H9 (cell line): ENCODE results near the gene LYPD5. TPM values are rescaled to one million over a fixed set of nuclear protein-coding genes. Genes with fewer than 3 reads are reported as not detected.

Experiments
- DNase-seq: peaks from one replicate; pipeline ENCODE4 v3.0.0-alpha.2; 2017
- H2AFZ ChIP-seq: one replicate; pipeline ENCODE4 v1.6.1; 2013; ENCODE audit warnings: mild to moderate bottlenecking, low read length, control low read depth, moderate library complexity
- H2AK5ac ChIP-seq: 2 replicates; pipeline ENCODE4 v1.6.1; 2013; ENCODE audit warnings: low read length, control low read depth, mixed read lengths; ENCODE audit not compliant: insufficient read length
- H2BK120ac ChIP-seq: one replicate; pipeline ENCODE4 v1.6.1; 2013; ENCODE audit warnings: low read depth, mild to moderate bottlenecking, low read length, control low read depth, inconsistent platforms; ENCODE audit not compliant: poor library complexity, severe bottlenecking
- H2BK12ac ChIP-seq: 2 replicates; pipeline ENCODE4 v1.6.1; 2013; ENCODE audit warnings: low read length, control low read depth, mixed read lengths, low read depth; ENCODE audit not compliant: insufficient read length
- H2BK15ac ChIP-seq: 2 replicates; pipeline ENCODE4 v1.6.1; 2013; ENCODE audit warnings: low read depth, low read length, control low read depth
- H2BK20ac ChIP-seq: one replicate; pipeline ENCODE4 v1.6.1; 2013; ENCODE audit warnings: low read depth, mild to moderate bottlenecking, low read length, control low read depth, inconsistent platforms; ENCODE audit not compliant: poor library complexity, severe bottlenecking
- H2BK5ac ChIP-seq: 2 replicates; pipeline ENCODE4 v1.6.1; 2013; ENCODE audit warnings: low read length, control low read depth, mixed read lengths; ENCODE audit not compliant: insufficient read length
- H3K14ac ChIP-seq: 2 replicates; pipeline ENCODE4 v1.6.1; 2013; ENCODE audit warnings: low read length, control low read depth; ENCODE audit not compliant: insufficient read depth
- H3K18ac ChIP-seq: 2 replicates; pipeline ENCODE4 v1.6.1; 2013; ENCODE audit warnings: low read depth, mild to moderate bottlenecking, mixed read lengths, low read length, control low read depth; ENCODE audit not compliant: insufficient read length
- H3K23ac ChIP-seq: 2 replicates; pipeline ENCODE4 v1.6.1; 2013; ENCODE audit warnings: low read length, control low read depth, mixed read lengths, low read depth; ENCODE audit not compliant: insufficient read length
- H3K23me2 ChIP-seq: 2 replicates; pipeline ENCODE4 v1.6.1; 2013; ENCODE audit warnings: low read depth, mild to moderate bottlenecking, mixed read lengths, low read length, control low read depth; ENCODE audit not compliant: insufficient read length, poor library complexity, severe bottlenecking
- H3K27ac ChIP-seq: 2 replicates; pipeline ENCODE4 v1.5.1; 2013; ENCODE audit warnings: low read length, control low read depth, mixed read lengths, low read depth; ENCODE audit not compliant: insufficient read length
- H3K27me3 ChIP-seq: 2 replicates; pipeline ENCODE4 v1.6.1; 2013; ENCODE audit warnings: low read length, control low read depth, inconsistent platforms; ENCODE audit not compliant: insufficient read depth
- H3K4ac ChIP-seq: 2 replicates; pipeline ENCODE4 v1.6.1; 2013; ENCODE audit warnings: low read depth, mild to moderate bottlenecking, control low read depth, inconsistent platforms, low read length, moderate library complexity
- H3K4me1 ChIP-seq: 2 replicates; pipeline ENCODE4 v1.6.1; 2013; ENCODE audit warnings: low read length, control low read depth, inconsistent platforms; ENCODE audit not compliant: insufficient read depth
- H3K4me2 ChIP-seq: 2 replicates; pipeline ENCODE4 v1.6.1; 2013; ENCODE audit warnings: low read length, control low read depth, mixed read lengths; ENCODE audit not compliant: insufficient read length, insufficient read depth
- H3K56ac ChIP-seq: 2 replicates; pipeline ENCODE4 v1.6.1; 2013; ENCODE audit warnings: low read depth, mild to moderate bottlenecking, mixed read lengths, low read length, control low read depth; ENCODE audit not compliant: insufficient read length
- H3K79me1 ChIP-seq: 2 replicates; pipeline ENCODE4 v1.6.1; 2013; ENCODE audit warnings: low read depth, mild to moderate bottlenecking, moderate library complexity, low read length, control low read depth, inconsistent platforms; ENCODE audit not compliant: insufficient read depth, poor library complexity, severe bottlenecking
- H3K79me2 ChIP-seq: 2 replicates; pipeline ENCODE4 v1.6.1; 2013; ENCODE audit warnings: low read length, control low read depth, inconsistent platforms; ENCODE audit not compliant: insufficient read depth
- H3K9ac ChIP-seq: 2 replicates; pipeline ENCODE4 v1.6.1; 2013; ENCODE audit warnings: low read length, control low read depth, mixed read lengths; ENCODE audit not compliant: insufficient read length; ENCODE audit errors: extremely low read depth
- H3K9me3 ChIP-seq: one replicate; pipeline ENCODE4 v1.6.1; 2013; ENCODE audit warnings: low read depth, low read length, inconsistent platforms; ENCODE audit not compliant: control insufficient read depth
- H3T11ph ChIP-seq: one replicate; pipeline ENCODE4 v1.6.1; 2013; ENCODE audit warnings: mild to moderate bottlenecking, low read length, control low read depth, inconsistent platforms
- H4K20me1 ChIP-seq: one replicate; pipeline ENCODE4 v1.6.1; 2013; ENCODE audit not compliant: control insufficient read depth, insufficient read length, insufficient read depth
- H4K5ac ChIP-seq: 2 replicates; pipeline ENCODE4 v1.6.1; 2013; ENCODE audit warnings: low read depth, mild to moderate bottlenecking, mixed read lengths, low read length, control low read depth; ENCODE audit not compliant: insufficient read length
- H4K8ac ChIP-seq: replicated peaks from 2 replicates; pipeline ENCODE4 v1.6.1; 2013; ENCODE audit warnings: low read length, control low read depth, mixed read lengths, low read depth; ENCODE audit not compliant: insufficient read length
- H4K91ac ChIP-seq: 2 replicates; pipeline ENCODE4 v1.6.1; 2013; ENCODE audit warnings: low read depth, mild to moderate bottlenecking, moderate library complexity, mixed read lengths, low read length, control low read depth; ENCODE audit not compliant: insufficient read length
- H3K27ac Mint-ChIP-seq, 3 experiments: 2 replicates in 2 of 3; 3 replicates in 1 of 3; pipeline ENCODE4 v1.8.0; 2020 to 2021; ENCODE audit warnings: mixed read lengths in 3 of 3, mild to moderate bottlenecking in 1 of 3, moderate library complexity in 1 of 3
- H3K27me3 Mint-ChIP-seq: 2 replicates; pipeline ENCODE4 v1.8.0; 2021; ENCODE audit warnings: low read depth, mild to moderate bottlenecking, moderate library complexity, mixed read lengths
- H3K36me3 Mint-ChIP-seq, 3 experiments: 2 replicates in 2 of 3; 3 replicates in 1 of 3; pipeline ENCODE4 v1.8.0; 2020 to 2021; ENCODE audit warnings: low read depth in 3 of 3, mixed read lengths in 3 of 3; ENCODE audit not compliant: insufficient read depth in 1 of 3
- H3K4me1 Mint-ChIP-seq, 2 experiments: 2 replicates each; pipeline ENCODE4 v1.8.0; 2020; ENCODE audit warnings: mixed read lengths in 2 of 2
- H3K4me3 Mint-ChIP-seq, 2 experiments: 2 replicates in 1 of 2; 3 replicates in 1 of 2; pipeline ENCODE4 v1.8.0; 2020 to 2021; ENCODE audit warnings: mild to moderate bottlenecking in 2 of 2, mixed read lengths in 2 of 2, moderate library complexity in 1 of 2
- H3K9me3 Mint-ChIP-seq, 2 experiments: 2 replicates in 1 of 2; 3 replicates in 1 of 2; pipeline ENCODE4 v1.8.0; 2020; ENCODE audit warnings: mild to moderate bottlenecking in 2 of 2, mixed read lengths in 2 of 2, moderate library complexity in 1 of 2
- CTCF ChIP-seq: fragments of 200-600 bp; sonication (generic); conservative IDR thresholded peaks from 3 replicates; pipeline ENCODE4 v1.8.0; 2021; ENCODE audit warnings: antibody characterized with exemption, mild to moderate bottlenecking
- WGBS: extraction: QIAGEN DNeasy Blood & Tissue Kit; methylation state at CpG from one replicate; pipeline ENCODE4 v1.1.7; 2013; ENCODE audit warnings: missing lambda C conversion rate, low lambda C conversion rate, mixed read lengths; ENCODE audit not compliant: insufficient read length; ENCODE audit errors: extremely low coverage; 5-methylcytosine and 5-hydroxymethylcytosine counted together
- total RNA-seq: library from RNA; stranded (reverse); gene quantifications from 2 replicates; pipeline ENCODE4 v1.2.1, GENCODE V29; 2021

LYPD5 gene
- total RNA-seq, 1 experiment from 2014 or later, result 0.50 TPM

- Mint-ChIP-seq H3K27ac (no peak overlapping the region), H3K9me3 (no peaks in the 10 kb centered on the region; a peak in 2 of 5 replicates), H3K27me3 (no peaks in the 10 kb centered on the region), H3K4me3 (no peak overlapping the region), H3K4me1 (peaks cover 10 to 19% of the 10 kb centered on the region in 2 experiments), H3K36me3 (peaks cover 20 to 57% (median 47%) of the 10 kb centered on the region in 3 experiments)
- no peak for DNase-seq
- Histone ChIP-seq H3K18ac (no peak overlapping the region), H3K4me2 (no peak overlapping the region), H2BK5ac (no peak overlapping the region), H4K8ac (no peak overlapping the region), H3K4me1 (no peaks in the 10 kb centered on the region), H4K91ac (no peak overlapping the region), H3K56ac (no peak overlapping the region), H2BK20ac (no peak overlapping the region), H3T11ph (no peak overlapping the region), H3K23me2 (peaks cover 12% of the 10 kb centered on the region), H2AFZ (no peak overlapping the region), H3K27ac (no peak overlapping the region), H3K4ac (no peak overlapping the region), H4K5ac (no peak overlapping the region), H3K9ac (no peak overlapping the region), H3K9me3 (no peaks in the 10 kb centered on the region), H3K14ac (no peak overlapping the region), H3K79me1 (no peaks in the 10 kb centered on the region), H3K79me2 (0 out of 2 replicates have a peak, but pooled peaks cover 3% of the 10 kb centered on the region), H3K23ac (no peak overlapping the region), H2BK15ac (no peak overlapping the region), H2AK5ac (no peak overlapping the region), H3K27me3 (no peaks in the 10 kb centered on the region; the same call in 1 of the 2 replicates), H4K20me1 (no peaks in the 10 kb centered on the region), H2BK120ac (no peak overlapping the region), H2BK12ac (no peak overlapping the region)
- no peak for TF ChIP-seq CTCF
- WGBS, result no CpG with 5 or more reads among the region's 4 CpGs
Measured at GRCh38 chr19:43751466-43752220, 50.6 kb downstream of the LYPD5 start.
